Thyroid gland (tissue), 4 donors: ENCODE results near the gene ZNF48. TPM values are rescaled to one million over a fixed set of nuclear protein-coding genes. Genes with fewer than 3 reads are reported as not detected.

Experiments
- DNase-seq, 2 donors: peaks; one replicate each; pipeline ENCODE4 v3.0.0-alpha.2; 2019
- H3K27ac ChIP-seq, 3 donors: fragments of 200-600 bp; sonication (generic); 1 replicate in 2 of 3; 2 replicates in 1 of 3; pipeline ENCODE4 v1.5.1; 2016 to 2019; ENCODE audit warnings: mild to moderate bottlenecking in 1 of 3, moderate library complexity in 1 of 3
- H3K27me3 ChIP-seq: fragments of 200-600 bp; sonication (generic); one replicate; pipeline ENCODE4 v1.5.1; 2019
- H3K36me3 ChIP-seq, 2 donors: fragments of 200-600 bp; sonication (generic); one replicate each; pipeline ENCODE4 v1.5.1; 2016 to 2019
- H3K4me1 ChIP-seq, 2 donors: fragments of 200-600 bp; sonication (generic); one replicate each; pipeline ENCODE4 v1.5.1; 2017 to 2019
- H3K4me3 ChIP-seq, 3 donors: fragments of 200-600 bp; sonication (generic); replicated peaks in 1 of 3; 1 replicate in 2 of 3; 2 replicates in 1 of 3; pipeline ENCODE4 v1.5.1; 2016; ENCODE audit warnings: mild to moderate bottlenecking in 1 of 3
- H3K9me3 ChIP-seq: fragments of 200-600 bp; sonication (generic); one replicate; pipeline ENCODE4 v1.5.1; 2017
- CTCF ChIP-seq, 6 experiments: fragments of 200-600 bp in 3 of 6; fragments of 450-650 bp in 3 of 6; sonication (generic) in 3 of 6; IDR thresholded peaks; one replicate each; pipeline ENCODE4 v1.5.1; 2016 to 2019; ENCODE audit warnings: antibody characterized with exemption in 6 of 6, mild to moderate bottlenecking in 2 of 6, inconsistent platforms in 1 of 6, moderate library complexity in 1 of 6
- POLR2A ChIP-seq, 2 donors: fragments of 450-650 bp; IDR thresholded peaks; one replicate each; pipeline ENCODE4 v1.6.1; 2017; ENCODE audit warnings: antibody characterized with exemption in 2 of 2, mild to moderate bottlenecking in 2 of 2, moderate library complexity in 1 of 2
- WGBS, 2 donors: methylation state at CpG; one replicate each; pipeline ENCODE4 v1.1.5; 2017; 5-methylcytosine and 5-hydroxymethylcytosine counted together
- intact Hi-C: fragments of 100-400 bp; cut with DNase I; formaldehyde crosslinking; loops from one replicate; pipeline ENCODE4 v1.15.1; 2023
- total RNA-seq, 4 donors: library from RNA; depleted of rRNA; stranded (reverse); fragments of >200 nt; gene quantifications; one replicate each; pipeline ENCODE4 v1.2.3, GENCODE V29; 2016

The ZNF48 gene
- total RNA-seq, 4 donors from 2014 or later: 8.5 to 12.2 (median 9.4) TPM

- no peak for DNase-seq
- Histone ChIP-seq H3K4me1 (peaks cover 16 to 37% of the 10 kb centered on the region in 2 donors), H3K27ac (peak overlapping the region in 2 of 3 donors; percentile 24 to 32), H3K36me3 (peaks cover 2 to 6% of the 10 kb centered on the region in 2 donors), H3K9me3 (no peaks in the 10 kb centered on the region), H3K4me3 (peak overlapping the region; percentile 35 to 87 (median 75)), H3K27me3 (no peaks in the 10 kb centered on the region)
- peak in 1 of 2 donors; percentile 80 for TF ChIP-seq POLR2A (IDR thresholded peaks at IDR 0.05)
- peak in 1 of 6 experiments; percentile 4 for TF ChIP-seq CTCF (IDR thresholded peaks at IDR 0.05)
- 0 to 1% methylated on average over 5 to 12 of the region's 76 CpGs for WGBS, 2 donors
- intact Hi-C loops: no loop called here
Measured at GRCh38 chr16:30369938-30370455, 25.2 kb upstream of the ZNF48 start.

- H3K4me3 ChIP-seq: peak within 1 kb of the TSS; percentile 35 to 87 (median 75)
- DNase-seq: peak; percentile 98 to 99
- intact Hi-C loops: no loop called here
- H3K4me1 ChIP-seq: peaks cover 16 to 37% of the 10 kb centered on the region in 2 donors
- H3K9me3 ChIP-seq: no peaks in the 10 kb centered on the region
- TF ChIP-seq CTCF (IDR thresholded peaks at IDR 0.05) (peak in 3 of 6 experiments; percentile 16 to 34 (median 24)), POLR2A (IDR thresholded peaks at IDR 0.05) (peak in 1 of 2 donors; percentile 74)
- peak within 1 kb of the TSS; percentile 62 to 73 (median 65) for H3K27ac ChIP-seq
- WGBS, 2 donors: 1% methylated on average over 36 to 40 of the region's 40 CpGs
- no peaks in the 10 kb centered on the region for H3K27me3 ChIP-seq
- no peaks in the 10 kb centered on the region for H3K36me3 ChIP-seq
Measured at GRCh38 chr16:30370456-30371247, 24.6 kb upstream of the ZNF48 start, which contains the start of gene TBC1D10B. TSS of gene TBC1D10B (minus strand) at chr16:30370494. CDS start at chr16:30370183, 311 bp downstream.

GRCh38 chr16:30371248-30371816 lies 23.9 kb upstream of the ZNF48 start:
- DNase-seq: no peak
- intact Hi-C loops: no loop called here
- Histone ChIP-seq H3K36me3 (no peaks in the 10 kb centered on the region), H3K4me3 (peak overlapping the region in 2 of 3 donors; percentile 12 to 21), H3K9me3 (no peaks in the 10 kb centered on the region), H3K27ac (peak overlapping the region; percentile 62 to 73 (median 65)), H3K27me3 (no peaks in the 10 kb centered on the region), H3K4me1 (peaks cover 16 to 32% of the 10 kb centered on the region in 2 donors)
- no peak for TF ChIP-seq CTCF (IDR thresholded peaks at IDR 0.05)
- TF ChIP-seq POLR2A (IDR thresholded peaks at IDR 0.05): no peak
- 22 to 24% methylated on average over 10 to 11 of the region's 11 CpGs for WGBS, 2 donors

- intact Hi-C loops: no loop called here
- H3K27ac ChIP-seq: no peak overlapping the region
- whole genome bisulfite sequencing, 2 donors: 78% methylated on average over 6 of the region's 6 CpGs
- no peaks in the 10 kb centered on the region for H3K36me3 ChIP-seq
- peaks cover 21 to 30% of the 10 kb centered on the region in 2 donors for H3K4me1 ChIP-seq
- TF ChIP-seq POLR2A (IDR thresholded peaks at IDR 0.05) (no peak), CTCF (IDR thresholded peaks at IDR 0.05) (no peak)
- no peak for DNase-seq
- no peaks in the 10 kb centered on the region for H3K27me3 ChIP-seq
- H3K4me3 ChIP-seq: no peak overlapping the region
- H3K9me3 ChIP-seq: no peaks in the 10 kb centered on the region
Measured at GRCh38 chr16:30372038-30372712, 23.0 kb upstream of the ZNF48 start.
